ENCODE results near the gene TEX35.

DNA sequence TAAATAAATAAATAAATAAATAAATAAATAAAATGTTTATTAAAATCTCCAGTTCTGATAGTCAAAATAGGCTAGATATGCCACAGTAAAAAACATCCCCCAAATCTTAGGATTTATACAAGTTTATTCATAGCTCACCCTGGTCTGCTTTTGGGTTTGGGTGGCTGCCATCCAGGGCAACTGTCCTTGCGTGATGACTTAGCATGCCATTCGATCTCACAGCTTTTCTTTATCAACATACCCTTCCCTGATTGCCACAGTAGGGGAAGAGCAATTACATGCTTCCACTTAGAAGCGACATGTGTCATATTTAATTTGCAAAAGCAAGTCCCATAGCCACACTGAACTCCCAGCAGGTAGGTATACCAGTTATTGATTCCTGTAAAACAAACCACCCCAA is 52.7 kb downstream of the TEX35 start:
- TF ChIP-seq L3MBTL2 (conservative IDR thresholded peaks at IDR 0.05) (no peak), TARDBP (IDR thresholded peaks at IDR 0.05) (no peak), SUZ12 (IDR thresholded peaks at IDR 0.05) (no peak), CTBP1 (IDR thresholded peaks at IDR 0.05; ENCODE audit: borderline replicate concordance) (no peak), BHLHE40 (IDR thresholded peaks at IDR 0.05; ENCODE audit: borderline replicate concordance) (no peak), FOXK2 (IDR thresholded peaks at IDR 0.05) (no peak), SP1 (IDR thresholded peaks at IDR 0.05) (no peak), FOXM1 (IDR thresholded peaks at IDR 0.05; ENCODE audit: borderline replicate concordance) (no peak), NFRKB (IDR thresholded peaks at IDR 0.05) (no peak), LEF1 (IDR thresholded peaks at IDR 0.05; ENCODE audit: borderline replicate concordance) (no peak), ARNT (IDR thresholded peaks at IDR 0.05) (no peak), ZNF384 (IDR thresholded peaks at IDR 0.05) (no peak)
